Measurements from ENCODE around the gene RAB3GAP1.

DNA sequence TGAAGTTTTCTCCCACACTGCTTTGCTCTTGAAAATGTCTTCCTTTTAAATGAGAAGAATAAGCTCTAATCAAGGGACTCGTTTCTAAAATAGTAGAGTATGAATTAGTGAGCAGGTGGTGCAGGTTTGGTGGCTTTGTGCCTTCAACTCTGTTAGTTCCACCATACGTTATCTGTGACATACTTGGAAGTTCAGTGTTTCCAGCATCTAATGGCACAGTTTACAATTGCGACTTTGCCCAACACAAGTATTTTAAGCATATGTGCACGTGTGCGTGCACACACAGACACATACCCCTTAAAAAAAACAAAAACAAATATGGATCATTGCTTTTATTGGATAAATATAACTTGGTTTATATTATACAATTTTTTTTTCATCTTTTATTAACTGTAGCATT, 111.8 kb downstream of the RAB3GAP1 start:
- TF ChIP-seq, protein P1, sequence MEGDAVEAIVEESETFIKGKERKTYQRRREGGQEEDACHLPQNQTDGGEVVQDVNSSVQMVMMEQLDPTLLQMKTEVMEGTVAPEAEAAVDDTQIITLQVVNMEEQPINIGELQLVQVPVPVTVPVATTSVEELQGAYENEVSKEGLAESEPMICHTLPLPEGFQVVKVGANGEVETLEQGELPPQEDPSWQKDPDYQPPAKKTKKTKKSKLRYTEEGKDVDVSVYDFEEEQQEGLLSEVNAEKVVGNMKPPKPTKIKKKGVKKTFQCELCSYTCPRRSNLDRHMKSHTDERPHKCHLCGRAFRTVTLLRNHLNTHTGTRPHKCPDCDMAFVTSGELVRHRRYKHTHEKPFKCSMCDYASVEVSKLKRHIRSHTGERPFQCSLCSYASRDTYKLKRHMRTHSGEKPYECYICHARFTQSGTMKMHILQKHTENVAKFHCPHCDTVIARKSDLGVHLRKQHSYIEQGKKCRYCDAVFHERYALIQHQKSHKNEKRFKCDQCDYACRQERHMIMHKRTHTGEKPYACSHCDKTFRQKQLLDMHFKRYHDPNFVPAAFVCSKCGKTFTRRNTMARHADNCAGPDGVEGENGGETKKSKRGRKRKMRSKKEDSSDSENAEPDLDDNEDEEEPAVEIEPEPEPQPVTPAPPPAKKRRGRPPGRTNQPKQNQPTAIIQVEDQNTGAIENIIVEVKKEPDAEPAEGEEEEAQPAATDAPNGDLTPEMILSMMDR (IDR thresholded peaks at IDR 0.05) = no peak
- TF ChIP-seq POLR2AphosphoS5 (IDR thresholded peaks at IDR 0.05) = no peak
- TF ChIP-seq POLR2A (IDR thresholded peaks at IDR 0.05) = no peak
- TF ChIP-seq EP300 (IDR thresholded peaks at IDR 0.05) = no peak

Measured in sigmoid colon (tissue), 4 donors.